Kidney (tissue), 14 donors: ENCODE results near the gene TOMM34. TPM values are rescaled to one million over a fixed set of nuclear protein-coding genes. Genes with fewer than 3 reads are reported as not detected.

ENCODE experiments used
- DNase-seq, 5 donors: peaks; one replicate each; pipeline ENCODE4 v3.0.0-alpha.2; 2013 to 2020
- FAIRE-seq: peaks from 2 replicates; lab custom pipeline; 2012; peaks lifted over from hg19 to GRCh38; lab: Jason Lieb, UNC
- H3K27ac ChIP-seq, 2 donors: one replicate each; pipeline ENCODE4 v1.7.0; 2013; ENCODE audit warnings: low read depth in 2 of 2, low read length in 2 of 2, inconsistent platforms in 1 of 2
- H3K27me3 ChIP-seq: one replicate; pipeline ENCODE4 v1.7.1; 2013; ENCODE audit warnings: low read length, inconsistent platforms; ENCODE audit not compliant: control insufficient read depth, insufficient read depth
- H3K36me3 ChIP-seq, 3 donors: one replicate each; pipeline versions ENCODE4 v1.7.0 to v1.7.1; 2013; ENCODE audit warnings: low read length in 3 of 3, control low read depth in 1 of 3, inconsistent platforms in 1 of 3; ENCODE audit not compliant: insufficient read depth in 3 of 3, control insufficient read depth in 2 of 3
- H3K4me1 ChIP-seq, 3 donors: one replicate each; pipeline versions ENCODE4 v1.7.0 to v1.7.1; 2013; ENCODE audit warnings: low read length in 3 of 3, inconsistent platforms in 1 of 3, low read depth in 1 of 3; ENCODE audit not compliant: control insufficient read depth in 2 of 3, insufficient read depth in 2 of 3
- H3K4me3 ChIP-seq, 3 donors: one replicate each; pipeline versions ENCODE4 v1.7.0 to v1.8.1; 2013; ENCODE audit warnings: low read length in 3 of 3, control low read depth in 1 of 3, inconsistent platforms in 1 of 3
- H3K9ac ChIP-seq, 3 donors: one replicate each; pipeline versions ENCODE4 v1.7.0 to v1.7.1; 2013; ENCODE audit warnings: low read length in 3 of 3, control low read depth in 1 of 3, inconsistent platforms in 1 of 3
- H3K9me3 ChIP-seq, 3 donors: one replicate each; pipeline versions ENCODE4 v1.7.0 to v1.7.1; 2013; ENCODE audit warnings: low read length in 3 of 3, control low read depth in 1 of 3, inconsistent platforms in 1 of 3; ENCODE audit not compliant: control insufficient read depth in 2 of 3, insufficient read depth in 1 of 3
- intact Hi-C: fragments of 100-400 bp; cut with DNase I; formaldehyde crosslinking; loops from one replicate; pipeline ENCODE4 v1.11.1; 2022
- polyA plus RNA-seq: library from polyadenylated mRNA; stranded (reverse); fragments of 350-450 nt; fragmentation: Illumina TruSeq; extraction: RNeasy Lipid Tissue Mini Kit (QIAGEN cat#74804); gene quantifications from one replicate; pipeline ENCODE4 v1.2.3, GENCODE V29; 2014; ENCODE audit warnings: low read depth, low replicate concordance; ENCODE audit not compliant: insufficient read depth
- total RNA-seq: library from RNA; stranded (reverse); fragmentation: NEBNext Ultra II Directional; extraction: Animal tissue kit (Norgen Biotek cat#: 25700); gene quantifications from one replicate; pipeline ENCODE4 v1.2.1, GENCODE V29; 2021
- TF ChIP-seq, protein P1 (sequence below): IDR thresholded peaks from 3 replicates; pipeline ENCODE4 v1.5.1; 2012; ENCODE audit warnings: mild to moderate bottlenecking, moderate library complexity, borderline replicate concordance; ENCODE audit not compliant: insufficient read depth; ENCODE audit errors: extremely low read depth
- donor health status: control.
- donor health status: control.
- donor health status: control.
- donor health status: control.
- donor health status: control.
- donor health status: DM: yes; HTN: yes; CAD: no.
- donor health status: Normal renal cell carcinoma (clear cell type).

TOMM34 gene
- total and polyA plus RNA-seq, 2 donors from 2014 or later: 18.8 to 39.6 TPM

DNA sequence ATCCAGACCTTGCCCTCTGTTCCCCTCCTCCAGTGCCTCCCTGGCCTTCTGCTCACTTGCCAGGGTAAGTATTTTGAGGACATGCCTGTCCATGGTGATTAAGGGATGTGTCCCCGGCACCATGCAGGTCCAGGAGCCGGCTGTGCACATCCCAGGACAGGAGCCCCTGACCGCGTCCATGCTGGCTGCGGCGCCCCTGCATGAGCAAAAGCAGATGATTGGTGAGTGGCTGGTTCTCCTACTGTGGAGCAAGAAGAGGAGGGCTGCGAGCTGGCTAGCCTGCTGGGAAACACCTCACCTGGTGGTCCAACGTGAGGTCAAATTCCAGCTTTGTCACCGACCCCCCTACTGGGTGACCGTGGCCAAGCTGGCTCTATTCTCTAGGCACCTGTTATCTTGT, 23.7 kb downstream of the TOMM34 start:
- Histone ChIP-seq H3K36me3 (peaks cover 0 to 6% (median 3%) of the 10 kb centered on the region in 3 donors), H3K4me3 (no peak overlapping the region), H3K27ac (no peak overlapping the region), H3K4me1 (peaks cover 0 to 4% (median 0%) of the 10 kb centered on the region in 3 donors), H3K9ac (no peak overlapping the region), H3K9me3 (no peaks in the 10 kb centered on the region), H3K27me3 (no peaks in the 10 kb centered on the region)
- TF ChIP-seq, protein P1, sequence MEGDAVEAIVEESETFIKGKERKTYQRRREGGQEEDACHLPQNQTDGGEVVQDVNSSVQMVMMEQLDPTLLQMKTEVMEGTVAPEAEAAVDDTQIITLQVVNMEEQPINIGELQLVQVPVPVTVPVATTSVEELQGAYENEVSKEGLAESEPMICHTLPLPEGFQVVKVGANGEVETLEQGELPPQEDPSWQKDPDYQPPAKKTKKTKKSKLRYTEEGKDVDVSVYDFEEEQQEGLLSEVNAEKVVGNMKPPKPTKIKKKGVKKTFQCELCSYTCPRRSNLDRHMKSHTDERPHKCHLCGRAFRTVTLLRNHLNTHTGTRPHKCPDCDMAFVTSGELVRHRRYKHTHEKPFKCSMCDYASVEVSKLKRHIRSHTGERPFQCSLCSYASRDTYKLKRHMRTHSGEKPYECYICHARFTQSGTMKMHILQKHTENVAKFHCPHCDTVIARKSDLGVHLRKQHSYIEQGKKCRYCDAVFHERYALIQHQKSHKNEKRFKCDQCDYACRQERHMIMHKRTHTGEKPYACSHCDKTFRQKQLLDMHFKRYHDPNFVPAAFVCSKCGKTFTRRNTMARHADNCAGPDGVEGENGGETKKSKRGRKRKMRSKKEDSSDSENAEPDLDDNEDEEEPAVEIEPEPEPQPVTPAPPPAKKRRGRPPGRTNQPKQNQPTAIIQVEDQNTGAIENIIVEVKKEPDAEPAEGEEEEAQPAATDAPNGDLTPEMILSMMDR: no peak
- FAIRE-seq (no peak), DNase-seq (no peak)
- intact Hi-C loops: no loop called here

DNA sequence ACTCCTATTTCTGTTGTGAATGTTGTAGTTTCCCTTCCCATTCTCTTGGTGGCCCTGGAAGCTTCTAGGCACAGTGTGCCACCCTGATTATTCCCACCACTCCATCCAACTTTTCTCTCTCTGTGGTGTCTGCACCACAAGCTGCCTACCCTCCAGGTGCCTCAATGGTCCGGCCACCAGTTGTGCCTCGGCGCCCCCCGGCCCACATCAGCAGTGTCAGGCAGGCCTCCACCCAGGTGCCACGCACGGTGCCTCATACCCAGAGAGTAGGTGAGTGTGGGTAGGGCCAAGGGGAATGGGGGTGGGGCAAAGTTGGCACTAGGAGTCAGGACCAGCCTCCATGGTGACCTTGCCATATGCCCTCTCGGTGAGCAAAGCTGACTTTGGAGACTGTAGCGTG, 27.3 kb downstream of the TOMM34 start:
- H3K27ac ChIP-seq: no peak overlapping the region
- H3K9me3 ChIP-seq: no peaks in the 10 kb centered on the region
- FAIRE-seq (no peak), DNase-seq (no peak)
- no peak overlapping the region for H3K4me3 ChIP-seq
- H3K36me3 ChIP-seq: peaks cover 0 to 2% (median 0%) of the 10 kb centered on the region in 3 donors
- H3K9ac ChIP-seq: no peak overlapping the region
- no peaks in the 10 kb centered on the region for H3K27me3 ChIP-seq
- no peaks in the 10 kb centered on the region for H3K4me1 ChIP-seq
- TF ChIP-seq, protein P1: no peak
- intact Hi-C loops: no loop called here

DNA sequence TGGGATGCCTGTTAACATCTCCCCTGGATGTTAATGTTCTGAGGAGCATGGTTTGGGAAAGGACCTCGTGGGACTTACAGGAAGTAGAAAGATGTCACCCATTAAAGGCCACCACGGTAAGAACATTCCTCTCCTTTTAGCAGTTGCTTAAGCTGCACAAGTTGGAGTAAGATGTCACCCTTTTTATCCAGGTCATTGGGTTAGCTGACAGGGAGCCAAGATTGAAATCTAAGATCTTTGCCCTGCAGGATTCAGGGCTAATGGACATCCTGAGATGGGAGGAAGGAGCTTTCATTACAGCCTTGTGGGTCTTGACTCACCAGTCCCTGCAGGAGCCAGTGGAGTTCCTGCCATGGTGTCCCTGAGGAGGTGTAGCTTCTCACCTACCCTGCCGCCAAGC, 28.3 kb downstream of the TOMM34 start:
- peaks cover 0 to 2% (median 0%) of the 10 kb centered on the region in 3 donors for H3K36me3 ChIP-seq
- TF ChIP-seq, protein P1: no peak
- no peak overlapping the region for H3K9ac ChIP-seq
- H3K27ac ChIP-seq: no peak overlapping the region
- intact Hi-C loops: no loop called here
- H3K9me3 ChIP-seq: no peaks in the 10 kb centered on the region
- H3K4me1 ChIP-seq: no peaks in the 10 kb centered on the region
- DNase-seq (no peak), FAIRE-seq (no peak)
- H3K4me3 ChIP-seq: no peak overlapping the region
- H3K27me3 ChIP-seq: no peaks in the 10 kb centered on the region
